ENCODE measurements around the gene GALNT18. TPM values are rescaled to one million over a fixed set of nuclear protein-coding genes. Genes with fewer than 3 reads are reported as not detected.
"Not testable (repeated sequence)": the region's sequence is repeated elsewhere in the genome, so short reads cannot be mapped to it uniquely, and the experiment has no call there.

GALNT18 gene
- total RNA-seq, 1 experiment from 2014 or later, result not detected

- no peak for DNase-seq
Measured at GRCh38 chr11:11448626-11449025, 173.2 kb downstream of the GALNT18 start.

GRCh38 chr11:11447601-11448000 lies 174.2 kb downstream of the GALNT18 start:
- H3K36me3 ChIP-seq (ENCODE audit: low read depth); H3K4me2 ChIP-seq; H3K9me3 ChIP-seq (ENCODE audit: insufficient read depth, low read depth); H2AFZ ChIP-seq; H3K79me2 ChIP-seq (ENCODE audit: low read depth); H3F3A ChIP-seq (ENCODE audit: insufficient read depth, low read depth); H3K4me3 ChIP-seq; DNase-seq; H3K4me1 ChIP-seq (replicated peaks; ENCODE audit: insufficient read depth); CTCF ChIA-PET; intact Hi-C loops (cut with micrococcal nuclease; ENCODE audit: unreplicated experiment); POLR2A ChIA-PET (ENCODE audit: unreplicated experiment); H4K20me1 ChIP-seq (ENCODE audit: insufficient read depth); BruUV-seq (replicated peaks); H3K27ac ChIP-seq; H3K9me2 ChIP-seq (ENCODE audit: insufficient read depth): not testable (repeated sequence)
- H3K27me3 ChIP-seq (ENCODE audit: insufficient read depth, low read depth), result peaks cover 22% of the 10 kb centered on the region

More at GRCh38 chr11:11448626-11449025, 173.2 kb downstream of the GALNT18 start:
- Histone ChIP-seq H3K9me3 (ENCODE audit: insufficient read depth, low read depth) (no peaks in the 10 kb centered on the region), H3K27me3 (ENCODE audit: insufficient read depth, low read depth) (peaks cover 16% of the 10 kb centered on the region), H3K4me2 (no peak overlapping the region), H4K20me1 (ENCODE audit: insufficient read depth) (no peaks in the 10 kb centered on the region), H3K4me1 (replicated peaks; ENCODE audit: insufficient read depth) (no peaks in the 10 kb centered on the region), H3K36me3 (ENCODE audit: low read depth) (no peaks in the 10 kb centered on the region), H3K4me3 (no peak overlapping the region), H3F3A (ENCODE audit: insufficient read depth, low read depth) (no peaks in the 10 kb centered on the region), H3K9me2 (ENCODE audit: insufficient read depth) (no peaks in the 10 kb centered on the region), H3K79me2 (ENCODE audit: low read depth) (no peaks in the 10 kb centered on the region), H2AFZ (no peak overlapping the region), H3K27ac (no peak overlapping the region)
- TF ChIP-seq CTCF (conservative IDR thresholded peaks at IDR 0.05) (no peak), EZH2 (IDR thresholded peaks at IDR 0.05; ENCODE audit: low read depth) (no peak)
- POLR2A ChIA-PET (ENCODE audit: unreplicated experiment), result no interaction called here
- intact Hi-C loops (cut with micrococcal nuclease; ENCODE audit: unreplicated experiment), result no loop called here
- no TSS peak for BruUV-seq (replicated peaks)
- CTCF ChIA-PET, result no interaction called here

GRCh38 chr11:11446967-11447366 lies 174.8 kb downstream of the GALNT18 start:
- no TSS peak for BruUV-seq (replicated peaks)
- Histone ChIP-seq H3K79me2 (ENCODE audit: low read depth) (no peaks in the 10 kb centered on the region), H3K4me2 (no peak overlapping the region), H3K4me1 (replicated peaks; ENCODE audit: insufficient read depth) (no peaks in the 10 kb centered on the region), H3K36me3 (ENCODE audit: low read depth) (no peaks in the 10 kb centered on the region), H3K9me3 (ENCODE audit: insufficient read depth, low read depth) (no peaks in the 10 kb centered on the region), H3K27me3 (ENCODE audit: insufficient read depth, low read depth) (peaks cover 26% of the 10 kb centered on the region), H3K27ac (no peak overlapping the region), H3K4me3 (no peak overlapping the region), H4K20me1 (ENCODE audit: insufficient read depth) (no peaks in the 10 kb centered on the region), H2AFZ (no peak overlapping the region), H3K9me2 (ENCODE audit: insufficient read depth) (no peaks in the 10 kb centered on the region), H3F3A (ENCODE audit: insufficient read depth, low read depth) (no peaks in the 10 kb centered on the region)
- ChIA-PET POLR2A (ENCODE audit: unreplicated experiment) (no interaction called here), CTCF (no interaction called here)
- TF ChIP-seq CTCF (conservative IDR thresholded peaks at IDR 0.05) (no peak), EZH2 (IDR thresholded peaks at IDR 0.05; ENCODE audit: low read depth) (no peak)
- DNase-seq, result no peak
- intact Hi-C loops (cut with micrococcal nuclease; ENCODE audit: unreplicated experiment), result no loop called here

GRCh38 chr11:11446564-11446963 lies 175.2 kb downstream of the GALNT18 start:
- Histone ChIP-seq H2AFZ (no peak overlapping the region), H3K4me1 (replicated peaks; ENCODE audit: insufficient read depth) (no peaks in the 10 kb centered on the region), H3K4me3 (no peak overlapping the region), H3K9me2 (ENCODE audit: insufficient read depth) (no peaks in the 10 kb centered on the region), H3K79me2 (ENCODE audit: low read depth) (no peaks in the 10 kb centered on the region), H3K9me3 (ENCODE audit: insufficient read depth, low read depth) (no peaks in the 10 kb centered on the region), H4K20me1 (ENCODE audit: insufficient read depth) (no peaks in the 10 kb centered on the region), H3K4me2 (no peak overlapping the region), H3K27me3 (ENCODE audit: insufficient read depth, low read depth) (peaks cover 30% of the 10 kb centered on the region), H3F3A (ENCODE audit: insufficient read depth, low read depth) (no peaks in the 10 kb centered on the region), H3K36me3 (ENCODE audit: low read depth) (no peaks in the 10 kb centered on the region), H3K27ac (no peak overlapping the region)
- intact Hi-C loops (cut with micrococcal nuclease; ENCODE audit: unreplicated experiment), result no loop called here
- POLR2A ChIA-PET (ENCODE audit: unreplicated experiment), result no interaction called here
- no peak for DNase-seq
- no peak for TF ChIP-seq CTCF (conservative IDR thresholded peaks at IDR 0.05)
- no peak for TF ChIP-seq EZH2 (IDR thresholded peaks at IDR 0.05; ENCODE audit: low read depth)
- no TSS peak for BruUV-seq (replicated peaks)
- CTCF ChIA-PET, result no interaction called here
